ENCODE measurements around the gene BSN. TPM values are rescaled to one million over a fixed set of nuclear protein-coding genes. Genes with fewer than 3 reads are reported as not detected.

Gene BSN
- total RNA-seq, 2 donors from 2014 or later: 0.17 to 0.21 TPM

DNA sequence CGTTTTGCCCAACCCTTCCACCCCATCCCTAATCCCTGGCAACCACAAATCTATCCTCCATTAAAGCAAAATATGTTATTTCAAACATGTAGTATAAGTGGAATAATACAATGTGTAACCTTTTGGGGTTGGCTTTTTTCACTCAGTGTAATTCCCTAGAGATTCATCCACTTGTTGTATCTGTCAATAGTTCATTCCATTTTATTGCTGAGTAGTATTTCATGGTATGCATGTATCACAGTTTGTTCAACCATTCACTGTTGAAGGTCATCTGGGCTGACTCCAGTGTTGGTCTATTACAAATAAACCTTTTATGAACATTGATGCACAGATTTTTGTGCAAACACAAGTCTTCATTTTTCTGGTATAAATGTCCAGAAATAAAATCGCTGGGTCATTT lies 38.8 kb downstream of the BSN start:
- Histone ChIP-seq H3K4me3 (no peak overlapping the region), H3K27me3 (no peaks in the 10 kb centered on the region), H3K36me3 (no peaks in the 10 kb centered on the region), H3K9ac (ENCODE audit: low read depth in 2 of 2, low read length in 2 of 2) (no peak overlapping the region), H3K4me1 (no peaks in the 10 kb centered on the region), H3K27ac (no peak overlapping the region), H3K9me3 (no peaks in the 10 kb centered on the region)
- intact Hi-C loops (cut with DNase I): no loop called here
- TF ChIP-seq, protein P1, sequence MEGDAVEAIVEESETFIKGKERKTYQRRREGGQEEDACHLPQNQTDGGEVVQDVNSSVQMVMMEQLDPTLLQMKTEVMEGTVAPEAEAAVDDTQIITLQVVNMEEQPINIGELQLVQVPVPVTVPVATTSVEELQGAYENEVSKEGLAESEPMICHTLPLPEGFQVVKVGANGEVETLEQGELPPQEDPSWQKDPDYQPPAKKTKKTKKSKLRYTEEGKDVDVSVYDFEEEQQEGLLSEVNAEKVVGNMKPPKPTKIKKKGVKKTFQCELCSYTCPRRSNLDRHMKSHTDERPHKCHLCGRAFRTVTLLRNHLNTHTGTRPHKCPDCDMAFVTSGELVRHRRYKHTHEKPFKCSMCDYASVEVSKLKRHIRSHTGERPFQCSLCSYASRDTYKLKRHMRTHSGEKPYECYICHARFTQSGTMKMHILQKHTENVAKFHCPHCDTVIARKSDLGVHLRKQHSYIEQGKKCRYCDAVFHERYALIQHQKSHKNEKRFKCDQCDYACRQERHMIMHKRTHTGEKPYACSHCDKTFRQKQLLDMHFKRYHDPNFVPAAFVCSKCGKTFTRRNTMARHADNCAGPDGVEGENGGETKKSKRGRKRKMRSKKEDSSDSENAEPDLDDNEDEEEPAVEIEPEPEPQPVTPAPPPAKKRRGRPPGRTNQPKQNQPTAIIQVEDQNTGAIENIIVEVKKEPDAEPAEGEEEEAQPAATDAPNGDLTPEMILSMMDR (IDR thresholded peaks at IDR 0.05): no peak
- DNase-seq: no peak

DNA sequence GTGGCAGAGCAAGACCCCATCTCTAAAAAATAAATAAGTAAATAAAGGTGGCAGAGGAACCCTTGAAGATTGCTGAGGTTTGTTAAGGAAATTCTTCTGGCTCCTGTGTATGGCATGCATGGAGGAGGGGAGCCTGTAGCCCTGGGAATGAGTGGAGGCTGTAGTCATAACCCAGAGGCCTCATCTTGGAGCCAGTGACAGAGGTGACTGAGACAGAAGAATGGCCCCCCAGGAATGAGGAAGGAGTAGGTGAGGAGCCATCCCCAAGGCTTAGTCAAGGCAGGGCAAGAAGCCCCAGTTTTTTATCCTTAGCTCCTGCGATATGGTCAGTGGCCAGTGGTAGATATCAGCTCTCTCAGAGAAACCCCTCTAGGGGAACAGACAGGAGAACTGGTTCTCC lies 46.5 kb downstream of the BSN start:
- Histone ChIP-seq H3K4me1 (no peaks in the 10 kb centered on the region), H3K27ac (no peak overlapping the region), H3K4me3 (no peak overlapping the region), H3K9me3 (no peaks in the 10 kb centered on the region), H3K36me3 (no peaks in the 10 kb centered on the region), H3K27me3 (no peaks in the 10 kb centered on the region), H3K9ac (ENCODE audit: low read depth in 2 of 2, low read length in 2 of 2) (no peak overlapping the region)
- no peak for DNase-seq
- intact Hi-C loops (cut with DNase I): no loop called here
- TF ChIP-seq, protein P1 (IDR thresholded peaks at IDR 0.05): no peak

DNA sequence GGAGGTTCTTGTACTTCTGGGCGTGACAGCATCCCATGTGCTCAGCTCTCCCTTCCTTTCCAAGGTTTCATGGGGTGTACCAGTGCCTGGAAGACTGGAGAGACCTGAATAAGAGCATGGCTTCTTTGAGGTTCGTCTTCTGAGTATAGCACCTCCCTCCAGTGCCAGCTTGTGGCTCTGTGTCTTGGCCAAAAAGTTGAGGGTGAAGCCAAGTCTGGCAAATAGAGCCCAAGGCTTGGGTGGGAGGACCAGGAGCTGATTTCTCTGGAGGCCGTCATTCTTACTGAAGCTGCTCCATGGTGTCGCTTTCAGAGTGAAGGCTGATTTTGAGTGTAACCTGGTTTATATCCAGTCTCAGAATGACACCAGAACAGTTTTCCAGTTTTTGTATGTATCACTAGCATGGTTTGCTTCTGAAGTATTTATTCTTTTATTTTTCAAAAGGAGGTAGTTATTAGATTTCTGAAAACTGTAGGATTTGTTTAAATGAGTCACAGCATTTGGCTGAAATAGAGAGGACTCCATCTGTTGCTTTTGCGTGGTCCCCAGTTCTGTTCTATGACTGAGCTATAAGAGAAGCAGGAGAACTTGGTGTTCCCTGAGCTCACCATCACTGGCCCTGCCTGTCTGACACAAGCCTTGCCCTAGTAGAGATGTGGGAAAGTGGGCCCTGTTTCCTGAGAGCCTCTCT lies 47.2 kb downstream of the BSN start:
- Histone ChIP-seq H3K4me1 (no peaks in the 10 kb centered on the region), H3K4me3 (no peak overlapping the region), H3K9ac (ENCODE audit: low read depth in 2 of 2, low read length in 2 of 2) (no peak overlapping the region), H3K9me3 (no peaks in the 10 kb centered on the region), H3K27me3 (no peaks in the 10 kb centered on the region), H3K36me3 (no peaks in the 10 kb centered on the region), H3K27ac (no peak overlapping the region)
- no peak for DNase-seq
- TF ChIP-seq, protein P1 (IDR thresholded peaks at IDR 0.05): no peak
- intact Hi-C loops (cut with DNase I): no loop called here

DNA sequence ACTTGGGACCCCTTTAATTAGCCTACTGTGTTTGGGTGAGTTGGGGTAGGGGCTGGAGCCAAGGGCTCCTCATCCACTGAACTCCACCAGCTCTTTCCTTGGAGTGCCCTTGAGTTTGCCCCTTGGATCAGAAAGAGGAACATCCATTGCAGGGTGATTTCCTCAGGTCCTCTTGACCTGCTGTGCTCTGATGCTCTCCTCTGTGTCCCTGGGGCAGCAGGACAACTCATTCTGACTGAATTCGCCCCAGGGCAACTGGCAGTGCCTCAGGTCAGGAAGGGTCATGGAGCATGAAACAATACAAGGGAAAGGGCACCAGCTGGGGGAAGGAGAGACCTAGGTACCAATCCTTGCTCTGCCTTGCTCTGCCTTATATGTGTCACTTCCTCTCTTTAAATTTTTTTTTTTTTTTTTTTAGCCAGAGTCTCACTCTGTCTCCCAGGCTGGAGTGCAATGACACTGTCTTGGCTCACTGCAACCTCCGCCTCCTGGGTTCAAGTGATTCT lies 47.8 kb downstream of the BSN start:
- H3K9me3 ChIP-seq: no peaks in the 10 kb centered on the region
- no peak overlapping the region for H3K27ac ChIP-seq
- no peak overlapping the region for H3K4me3 ChIP-seq
- no peaks in the 10 kb centered on the region for H3K36me3 ChIP-seq
- no peaks in the 10 kb centered on the region for H3K27me3 ChIP-seq
- H3K9ac ChIP-seq (ENCODE audit: low read depth in 2 of 2, low read length in 2 of 2): no peak overlapping the region
- DNase-seq: no peak
- TF ChIP-seq, protein P1 (IDR thresholded peaks at IDR 0.05): no peak
- H3K4me1 ChIP-seq: no peaks in the 10 kb centered on the region
- intact Hi-C loops (cut with DNase I): no loop called here

GRCh38 chr3:49602877-49603411 lies 48.7 kb downstream of the BSN start:
- Histone ChIP-seq H3K9ac (ENCODE audit: low read depth in 2 of 2, low read length in 2 of 2) (no peak overlapping the region), H3K4me3 (no peak overlapping the region), H3K9me3 (no peaks in the 10 kb centered on the region), H3K27ac (no peak overlapping the region), H3K27me3 (no peaks in the 10 kb centered on the region), H3K36me3 (no peaks in the 10 kb centered on the region), H3K4me1 (no peaks in the 10 kb centered on the region)
- TF ChIP-seq, protein P1 (IDR thresholded peaks at IDR 0.05): no peak
- intact Hi-C loops (cut with DNase I): no loop called here
- no peak for DNase-seq

All from colonic mucosa (tissue), 4 donors.